ENCODE results near the gene SSNA1.
A peak's percentile ranks its signal among the peaks of the same experiment; 100 is the strongest.

The SSNA1 gene

GRCh38 chr9:137150617-137151457 is 37.6 kb upstream of the SSNA1 start:
- no peak overlapping the region for H3K4me3 ChIP-seq (ENCODE audit: low read length)
- DNase-seq (ENCODE audit: low read depth, low spot score), result peak; percentile 70

GRCh38 chr9:137152844-137153405 is 35.6 kb upstream of the SSNA1 start:
- H3K4me3 ChIP-seq (ENCODE audit: low read length), result no peak overlapping the region
- no peak for DNase-seq (ENCODE audit: low read depth, low spot score)

- DNase-seq (ENCODE audit: low read depth, low spot score), result peak; percentile 39
- no peak overlapping the region for H3K4me3 ChIP-seq (ENCODE audit: low read length)
Measured at GRCh38 chr9:137156567-137157375, 31.7 kb upstream of the SSNA1 start.

- DNase-seq (ENCODE audit: low read depth, low spot score), result no peak
- H3K4me3 ChIP-seq (ENCODE audit: low read length), result no peak overlapping the region
Measured at GRCh38 chr9:137157618-137158415, 30.7 kb upstream of the SSNA1 start.

- DNase-seq (ENCODE audit: low read depth, low spot score), result no peak
- H3K4me3 ChIP-seq (ENCODE audit: low read length), result no peak overlapping the region
Measured at GRCh38 chr9:137158625-137159024, 29.9 kb upstream of the SSNA1 start.

- DNase-seq (ENCODE audit: low read depth, low spot score), result no peak
- no peak overlapping the region for H3K4me3 ChIP-seq (ENCODE audit: low read length)
Measured at GRCh38 chr9:137159105-137160053, 29.1 kb upstream of the SSNA1 start.

GRCh38 chr9:137160054-137160425 is 28.4 kb upstream of the SSNA1 start:
- DNase-seq (ENCODE audit: low read depth, low spot score), result no peak
- no peak overlapping the region for H3K4me3 ChIP-seq (ENCODE audit: low read length)

GRCh38 chr9:137160716-137161557 is 27.5 kb upstream of the SSNA1 start:
- H3K4me3 ChIP-seq (ENCODE audit: low read length), result no peak overlapping the region
- DNase-seq (ENCODE audit: low read depth, low spot score), result no peak

GRCh38 chr9:137161558-137162486 is 26.7 kb upstream of the SSNA1 start:
- no peak overlapping the region for H3K4me3 ChIP-seq (ENCODE audit: low read length)
- no peak for DNase-seq (ENCODE audit: low read depth, low spot score)

- no peak overlapping the region for H3K4me3 ChIP-seq (ENCODE audit: low read length)
- DNase-seq (ENCODE audit: low read depth, low spot score), result no peak
Measured at GRCh38 chr9:137162505-137163364, 25.7 kb upstream of the SSNA1 start.

- DNase-seq (ENCODE audit: low read depth, low spot score), result no peak
- no peak overlapping the region for H3K4me3 ChIP-seq (ENCODE audit: low read length)
Measured at GRCh38 chr9:137163365-137163715, 25.1 kb upstream of the SSNA1 start.

- no peak for DNase-seq (ENCODE audit: low read depth, low spot score)
- no peak overlapping the region for H3K4me3 ChIP-seq (ENCODE audit: low read length)
Measured at GRCh38 chr9:137163805-137164204, 24.7 kb upstream of the SSNA1 start.

GRCh38 chr9:137164370-137165249 is 23.9 kb upstream of the SSNA1 start:
- no peak for DNase-seq (ENCODE audit: low read depth, low spot score)
- no peak overlapping the region for H3K4me3 ChIP-seq (ENCODE audit: low read length)

- DNase-seq (ENCODE audit: low read depth, low spot score), result no peak
- H3K4me3 ChIP-seq (ENCODE audit: low read length), result no peak overlapping the region
Measured at GRCh38 chr9:137165250-137165836, 23.1 kb upstream of the SSNA1 start.

All from Jurkat, Clone E6-1 (cell line).